Stimulated activated CD4-positive, alpha-beta T cell treated with anti-CD3 and anti-CD28 coated beads, Interleukin-12 subunit alpha, Interleukin-12 subunit beta, amount 100 ng/mL, for 4 hours (primary cell): ENCODE measurements around the gene ANKRD60.

Experiments
- DNase-seq: peaks from one replicate; pipeline ENCODE4 v3.0.0-alpha.2; 2020

ANKRD60 gene

GRCh38 chr20:58184063-58184462 lies 44.4 kb downstream of the ANKRD60 start:
- DNase-seq: no peak

- DNase-seq: no peak
These were observed 45.8 kb downstream of the ANKRD60 start for GRCh38 chr20:58182521-58183140.

GRCh38 chr20:58179432-58180099 lies 48.9 kb downstream of the ANKRD60 start:
- DNase-seq: peak; percentile 69

- DNase-seq: no peak
These were observed 49.4 kb downstream of the ANKRD60 start for GRCh38 chr20:58179083-58179431.

GRCh38 chr20:58177799-58178198 lies 50.7 kb downstream of the ANKRD60 start:
- DNase-seq: no peak

- DNase-seq: no peak
These were observed 52.6 kb downstream of the ANKRD60 start for GRCh38 chr20:58175836-58176235.

- DNase-seq: no peak
These were observed 53.0 kb downstream of the ANKRD60 start for GRCh38 chr20:58175425-58175824.

- DNase-seq: no peak
These were observed 53.7 kb downstream of the ANKRD60 start for GRCh38 chr20:58174708-58175280.

GRCh38 chr20:58173930-58174707 lies 54.3 kb downstream of the ANKRD60 start:
- no peak for DNase-seq

- no peak for DNase-seq
These were observed 55.4 kb downstream of the ANKRD60 start for GRCh38 chr20:58173091-58173490.

- no peak for DNase-seq
These were observed 56.5 kb downstream of the ANKRD60 start for GRCh38 chr20:58171796-58172425.

GRCh38 chr20:58169450-58169849 lies 59.0 kb downstream of the ANKRD60 start:
- DNase-seq: no peak

- DNase-seq: no peak
These were observed 59.6 kb downstream of the ANKRD60 start for GRCh38 chr20:58168843-58169242.

- DNase-seq: no peak
These were observed 60.7 kb downstream of the ANKRD60 start for GRCh38 chr20:58167759-58168158.
